HG03135 (cell line): ENCODE results near the gene PLD3.
"Not testable (repeated sequence)": the region's sequence is repeated elsewhere in the genome, so short reads cannot be mapped to it uniquely, and the experiment has no call there.

Source experiments
- ATAC-seq: cut with Tn5 transposase; IDR thresholded peaks from one replicate; pipeline ENCODE4 v1.9.1; 2021; ENCODE audit warnings: mild to moderate bottlenecking, moderate library complexity; ENCODE audit not compliant: unreplicated experiment

PLD3 gene

DNA sequence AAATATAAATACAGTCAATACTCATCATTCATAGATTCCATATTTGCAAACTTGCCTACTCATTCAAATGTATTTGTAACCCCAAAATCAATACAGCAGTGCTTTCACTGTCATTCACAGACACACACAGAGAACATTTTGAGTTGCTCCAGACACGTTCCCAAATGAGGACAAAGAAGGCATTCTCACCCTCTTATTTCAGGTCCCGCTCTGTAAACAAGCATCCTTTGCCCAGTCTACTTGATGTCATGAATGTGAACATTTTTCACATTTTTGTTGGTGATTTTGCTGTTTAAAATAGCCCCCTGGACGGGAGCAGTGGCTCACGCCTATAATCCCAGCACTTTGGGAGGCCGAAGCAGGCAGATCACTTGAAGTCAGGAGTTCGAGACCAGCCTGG is 15.8 kb upstream of the PLD3 start:
- no peak for ATAC-seq

DNA sequence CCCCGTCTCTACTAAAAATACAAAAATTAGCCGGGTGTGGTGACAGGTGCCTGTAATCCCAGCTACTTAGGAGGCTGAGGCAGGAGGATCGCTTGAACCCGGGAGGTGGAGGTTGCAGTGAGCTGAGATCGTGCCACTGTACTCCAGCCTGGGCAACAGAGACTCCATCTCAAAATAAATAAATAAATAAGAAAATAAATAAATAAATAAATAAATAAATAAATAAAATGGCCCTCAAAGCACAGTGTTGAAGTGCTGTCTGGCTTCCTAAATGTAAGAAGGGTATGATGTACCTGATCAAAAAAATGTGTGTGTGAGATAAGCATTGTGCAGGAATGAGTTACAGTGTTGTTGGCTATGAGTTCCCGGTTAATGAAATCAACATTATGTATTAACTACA is 15.4 kb upstream of the PLD3 start:
- not testable (repeated sequence) for ATAC-seq

- no peak for ATAC-seq
Measured at GRCh38 chr19:40335101-40335500, 13.4 kb upstream of the PLD3 start.

DNA sequence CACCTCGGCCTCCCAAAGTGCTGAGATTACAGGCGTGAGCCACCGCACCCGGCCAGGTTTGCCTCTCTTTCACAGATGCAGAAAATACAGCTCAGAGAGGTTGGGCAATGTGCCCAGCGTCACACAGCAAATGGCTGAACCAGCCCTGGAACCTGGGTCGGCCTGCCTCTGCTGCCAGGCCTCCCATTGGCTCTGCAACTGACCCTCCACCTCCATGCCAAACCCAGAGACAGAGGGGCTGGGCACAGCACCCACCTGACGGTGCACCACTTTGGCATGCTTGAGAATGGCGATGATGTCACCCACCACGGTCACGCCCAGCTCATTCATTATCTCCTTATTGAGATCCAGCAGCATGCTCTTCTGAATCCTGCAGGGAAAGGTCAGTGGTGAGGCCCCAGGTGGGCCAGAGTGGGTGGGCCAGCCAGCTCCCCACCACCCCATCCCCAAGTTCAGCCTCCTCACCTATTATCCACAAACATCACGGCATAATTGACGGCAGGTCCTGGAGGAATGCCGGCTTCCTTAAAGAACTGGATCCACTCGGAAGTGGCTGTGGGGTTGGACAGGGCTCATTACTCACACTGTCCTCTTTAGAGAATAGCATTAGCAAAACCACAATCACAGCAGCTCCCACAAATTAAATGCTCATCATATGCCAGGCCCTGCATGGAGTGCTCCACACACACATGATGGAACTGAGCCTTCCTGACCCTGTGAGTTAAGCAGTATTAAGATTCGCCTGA is 12.5 kb upstream of the PLD3 start:
- no peak for ATAC-seq

DNA sequence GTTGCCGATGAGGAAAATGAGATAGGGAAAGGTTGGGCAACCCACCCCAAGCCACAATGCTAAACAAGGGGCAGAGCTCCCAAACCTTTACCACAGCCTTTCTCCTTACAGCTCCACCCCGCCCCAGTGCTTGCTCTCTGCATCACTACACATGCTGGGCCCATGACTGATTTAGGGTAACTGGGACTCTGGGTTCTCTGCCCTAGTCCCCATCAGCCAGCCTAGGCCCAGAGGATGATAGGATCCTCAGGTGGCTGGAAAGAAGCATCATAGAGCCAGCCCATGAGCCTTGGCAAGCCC is 11.9 kb upstream of the PLD3 start:
- no peak for ATAC-seq

DNA sequence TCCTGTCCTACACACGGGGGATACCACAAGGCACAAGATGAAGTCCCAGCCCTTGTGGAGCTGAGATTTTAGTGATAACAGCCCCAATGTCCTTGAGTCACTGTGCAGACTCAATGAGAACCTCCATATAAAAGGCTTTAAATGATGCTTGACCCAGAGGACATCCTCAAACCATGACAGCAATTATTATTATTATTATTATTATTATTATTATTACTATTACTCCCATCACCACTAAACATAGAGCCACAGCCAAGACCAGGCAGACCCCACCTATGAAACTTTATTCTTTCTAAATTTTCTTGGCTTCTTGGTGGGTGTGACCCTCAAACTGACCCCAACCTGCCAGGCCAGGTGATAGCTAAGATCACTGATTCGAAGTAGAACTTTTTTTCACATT is 11.4 kb upstream of the PLD3 start:
- no peak for ATAC-seq

DNA sequence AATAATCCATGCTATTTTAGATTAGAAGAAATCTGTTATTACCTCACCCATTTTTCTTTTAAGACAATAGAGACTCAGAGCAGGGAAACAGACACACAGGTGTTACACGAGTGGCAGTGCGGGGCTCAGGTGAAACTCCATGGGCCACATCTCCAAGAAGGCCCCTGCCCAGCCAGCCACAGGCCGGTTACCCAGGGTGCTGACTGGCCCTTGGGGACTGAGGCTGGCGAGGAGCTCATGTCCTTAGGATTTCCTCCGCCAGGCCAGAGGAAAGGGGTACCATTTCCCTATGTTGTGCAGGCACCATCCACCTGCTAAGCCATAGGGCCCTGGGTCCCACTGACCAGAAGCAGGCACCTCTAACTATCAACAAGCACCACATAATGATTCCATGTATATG is 10.9 kb upstream of the PLD3 start:
- ATAC-seq: no peak

GRCh38 chr19:40339018-40339728 is 9.3 kb upstream of the PLD3 start:
- no peak for ATAC-seq

- no peak for ATAC-seq
Measured at GRCh38 chr19:40341601-40342482, 6.7 kb upstream of the PLD3 start.

- ATAC-seq: no peak
Measured at GRCh38 chr19:40342644-40343311, 5.7 kb upstream of the PLD3 start.

GRCh38 chr19:40344422-40344821 is 4.1 kb upstream of the PLD3 start:
- no peak for ATAC-seq

DNA sequence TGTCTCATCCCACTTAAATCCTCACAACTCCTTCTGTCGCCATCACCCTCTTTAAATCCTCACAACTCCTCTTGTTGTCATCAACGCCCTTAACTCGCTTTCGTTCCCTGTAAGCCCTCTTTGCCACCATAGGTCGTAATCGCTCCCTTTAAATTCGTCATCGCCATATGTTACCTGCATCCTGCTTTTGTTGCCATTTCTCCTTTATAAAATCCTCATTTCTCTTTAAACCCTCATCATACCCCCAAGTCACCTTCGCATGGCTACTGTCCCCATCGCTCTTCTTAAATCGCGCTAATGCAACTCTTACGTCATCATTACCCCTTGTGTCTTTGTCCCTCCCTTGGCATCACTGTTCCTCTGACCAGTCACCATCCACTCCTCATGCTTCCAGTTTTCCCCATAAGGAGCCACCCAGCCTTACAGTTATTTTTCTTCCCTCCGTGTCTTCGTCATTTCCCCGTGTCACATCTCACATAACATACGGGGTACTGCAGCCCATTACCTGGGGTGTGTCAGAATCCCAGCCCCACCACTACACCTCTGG is 539 bp downstream of the PLD3 start:
- no peak for ATAC-seq

DNA sequence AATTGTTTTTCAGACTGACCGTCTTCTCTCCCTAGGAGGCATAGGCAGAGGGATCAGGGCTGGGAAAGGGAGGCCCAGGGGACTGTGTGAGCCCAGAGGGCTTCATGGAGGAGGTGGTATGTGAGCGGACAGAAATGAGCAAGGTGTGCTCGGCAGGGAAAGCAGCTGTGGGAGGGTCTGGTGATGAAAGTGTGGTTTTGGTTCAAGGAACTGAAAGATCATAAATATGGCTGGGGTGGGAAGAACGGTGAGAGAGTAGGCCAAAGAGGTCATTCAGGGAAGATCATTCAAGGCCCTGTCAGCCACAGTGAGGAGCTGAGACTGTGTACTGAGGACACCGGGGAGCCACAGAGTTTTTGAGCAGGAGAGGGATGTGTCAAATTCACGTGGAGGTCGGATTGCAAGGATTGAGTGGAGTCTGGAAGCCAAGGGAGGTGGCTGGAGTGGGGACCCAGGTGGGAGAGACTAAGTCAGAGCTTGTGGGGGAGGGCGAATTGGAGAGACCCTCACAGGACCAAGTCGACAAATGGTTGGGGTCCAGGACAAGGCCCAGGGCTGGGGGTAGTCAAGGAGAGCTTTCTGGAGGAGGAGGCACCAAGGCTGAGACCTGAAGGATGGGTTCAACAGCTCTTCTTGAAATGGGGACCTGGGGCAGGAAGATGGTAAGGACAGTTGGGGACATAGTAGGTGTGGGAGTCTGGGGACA is 7.6 kb downstream of the PLD3 start:
- no peak for ATAC-seq

GRCh38 chr19:40356681-40357595 is 8.4 kb downstream of the PLD3 start:
- ATAC-seq: no peak

- ATAC-seq: no peak
Measured at GRCh38 chr19:40357640-40358039, 9.1 kb downstream of the PLD3 start.

DNA sequence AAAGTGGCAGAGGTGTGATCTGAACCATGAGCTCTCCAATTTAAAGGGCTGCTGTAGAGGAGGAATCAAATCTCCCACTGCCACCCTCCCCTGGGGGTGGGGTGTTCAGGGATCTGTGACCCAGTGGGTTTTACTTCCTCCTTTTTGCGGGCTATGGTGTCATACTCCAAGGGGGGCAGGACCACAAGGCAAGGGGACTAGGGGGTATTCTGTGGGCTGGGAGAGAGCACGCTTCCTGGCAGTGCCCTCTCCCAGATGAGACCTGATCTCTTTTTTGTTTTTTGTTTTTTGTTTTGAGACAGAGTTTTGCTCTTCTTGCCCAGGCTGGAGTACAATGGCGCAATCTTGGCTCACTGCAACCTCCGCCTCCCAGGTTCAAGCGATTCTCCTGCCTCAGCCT is 10.3 kb downstream of the PLD3 start:
- no peak for ATAC-seq

- ATAC-seq: no peak
Measured at GRCh38 chr19:40360020-40360707, 11.7 kb downstream of the PLD3 start.

DNA sequence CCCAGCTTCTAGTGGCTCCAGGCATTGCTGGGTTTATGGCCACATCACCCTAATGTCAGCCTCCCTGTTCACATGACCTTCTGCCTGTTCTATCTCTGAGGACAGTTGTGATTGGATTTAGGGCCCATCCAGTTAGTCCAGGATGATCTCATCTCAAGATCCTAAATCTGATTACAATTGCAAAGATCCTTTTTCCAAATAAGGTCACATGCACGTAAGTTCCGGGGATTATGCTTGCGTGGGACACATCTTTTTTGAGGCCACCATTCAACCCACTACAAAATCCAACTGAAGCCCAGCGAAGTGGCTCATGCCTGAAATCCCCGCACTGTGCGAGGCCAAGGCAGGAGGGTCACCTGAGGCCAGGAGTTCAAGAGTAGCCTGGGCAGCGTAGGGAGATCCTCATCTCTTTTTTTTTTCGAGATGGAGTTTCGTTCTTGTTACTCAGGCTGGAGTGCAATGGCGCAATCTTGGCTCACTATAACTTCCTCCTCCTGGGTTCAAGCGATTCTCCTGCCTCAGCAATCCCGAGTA is 12.3 kb downstream of the PLD3 start:
- ATAC-seq: no peak
